Trophoblast cell (in vitro differentiated cells and primary cell): ENCODE measurements around the gene WRAP73.

Experiments used
- DNase-seq, 2 donors: peaks; one replicate each; pipeline ENCODE4 v3.0.0-alpha.2; 2016
- H2AFZ ChIP-seq: 2 replicates; pipeline ENCODE4 v1.6.1; 2013; ENCODE audit warnings: low read length, moderate library complexity, mild to moderate bottlenecking; ENCODE audit not compliant: insufficient read depth, poor library complexity
- H2AK5ac ChIP-seq: 2 replicates; pipeline ENCODE4 v1.6.1; 2013; ENCODE audit warnings: mild to moderate bottlenecking, low read length
- H2BK120ac ChIP-seq: 2 replicates; pipeline ENCODE4 v1.6.1; 2013; ENCODE audit warnings: low read length, mild to moderate bottlenecking, moderate library complexity; ENCODE audit not compliant: insufficient read depth, poor library complexity
- H2BK12ac ChIP-seq: 2 replicates; pipeline ENCODE4 v1.6.1; 2013; ENCODE audit warnings: mild to moderate bottlenecking, low read length, moderate library complexity
- H2BK5ac ChIP-seq: 2 replicates; pipeline ENCODE4 v1.6.1; 2013; ENCODE audit warnings: low read length, low read depth, moderate library complexity, mild to moderate bottlenecking; ENCODE audit not compliant: poor library complexity
- H3K14ac ChIP-seq: 2 replicates; pipeline ENCODE4 v1.6.1; 2013; ENCODE audit warnings: mild to moderate bottlenecking, low read length
- H3K18ac ChIP-seq: 2 replicates; pipeline ENCODE4 v1.6.1; 2013; ENCODE audit warnings: mild to moderate bottlenecking, low read length
- H3K23ac ChIP-seq: 2 replicates; pipeline ENCODE4 v1.6.1; 2013; ENCODE audit warnings: low read length
- H3K27ac ChIP-seq: 2 replicates; pipeline ENCODE4 v1.5.1; 2013; ENCODE audit warnings: low read depth, mild to moderate bottlenecking, inconsistent platforms, low read length, moderate library complexity
- H3K27me3 ChIP-seq: 2 replicates; pipeline ENCODE4 v1.6.1; 2013; ENCODE audit warnings: inconsistent platforms, mild to moderate bottlenecking, low read length, moderate library complexity; ENCODE audit not compliant: insufficient read depth
- H3K36me3 ChIP-seq, 2 experiments: 1 replicate in 1 of 2; 2 replicates in 1 of 2; pipeline ENCODE4 v1.6.1; 2013; ENCODE audit warnings: low read length in 2 of 2, mild to moderate bottlenecking in 2 of 2, moderate library complexity in 1 of 2; ENCODE audit not compliant: insufficient read depth in 2 of 2, control insufficient read depth in 1 of 2
- H3K4ac ChIP-seq: 2 replicates; pipeline ENCODE4 v1.6.1; 2013; ENCODE audit warnings: low read depth, mild to moderate bottlenecking, low read length, moderate library complexity
- H3K4me1 ChIP-seq, 2 experiments: 1 replicate in 1 of 2; 2 replicates in 1 of 2; pipeline ENCODE4 v1.6.1; 2013; ENCODE audit warnings: low read length in 2 of 2, mild to moderate bottlenecking in 2 of 2, moderate library complexity in 1 of 2; ENCODE audit not compliant: insufficient read depth in 2 of 2, control insufficient read depth in 1 of 2
- H3K4me2 ChIP-seq: 2 replicates; pipeline ENCODE4 v1.6.1; 2013; ENCODE audit warnings: inconsistent platforms, mild to moderate bottlenecking, low read length, moderate library complexity
- H3K4me3 ChIP-seq: 2 replicates; pipeline ENCODE4 v1.5.1; 2013; ENCODE audit warnings: mild to moderate bottlenecking, low read depth, low read length, inconsistent platforms
- H3K79me1 ChIP-seq: one replicate; pipeline ENCODE4 v1.6.1; 2013; ENCODE audit warnings: low read length
- H3K79me2 ChIP-seq: 2 replicates; pipeline ENCODE4 v1.6.1; 2013; ENCODE audit warnings: low read length, mild to moderate bottlenecking; ENCODE audit not compliant: control insufficient read depth, insufficient read depth, poor library complexity
- H3K9ac ChIP-seq: 2 replicates; pipeline ENCODE4 v1.6.1; 2013; ENCODE audit warnings: mild to moderate bottlenecking, low read length
- H3K9me3 ChIP-seq: 2 replicates; pipeline ENCODE4 v1.6.1; 2013; ENCODE audit warnings: low read depth, mild to moderate bottlenecking, control low read depth, inconsistent platforms, low read length; ENCODE audit not compliant: insufficient read depth
- H4K12ac ChIP-seq: 2 replicates; pipeline ENCODE4 v1.6.1; 2013; ENCODE audit warnings: low read depth, mild to moderate bottlenecking, low read length, moderate library complexity
- H4K8ac ChIP-seq: 2 replicates; pipeline ENCODE4 v1.6.1; 2013; ENCODE audit warnings: low read depth, mild to moderate bottlenecking, low read length, moderate library complexity
- H4K91ac ChIP-seq: one replicate; pipeline ENCODE4 v1.6.1; 2013; ENCODE audit warnings: low read depth, mild to moderate bottlenecking, low read length, moderate library complexity
- WGBS: extraction: QIAGEN DNeasy Blood & Tissue Kit; methylation state at CpG from one replicate; pipeline ENCODE4 v1.1.7; 2013; ENCODE audit warnings: missing lambda C conversion rate; ENCODE audit not compliant: insufficient read length, insufficient coverage; ENCODE audit errors: extremely low coverage; 5-methylcytosine and 5-hydroxymethylcytosine counted together

WRAP73 gene

DNA sequence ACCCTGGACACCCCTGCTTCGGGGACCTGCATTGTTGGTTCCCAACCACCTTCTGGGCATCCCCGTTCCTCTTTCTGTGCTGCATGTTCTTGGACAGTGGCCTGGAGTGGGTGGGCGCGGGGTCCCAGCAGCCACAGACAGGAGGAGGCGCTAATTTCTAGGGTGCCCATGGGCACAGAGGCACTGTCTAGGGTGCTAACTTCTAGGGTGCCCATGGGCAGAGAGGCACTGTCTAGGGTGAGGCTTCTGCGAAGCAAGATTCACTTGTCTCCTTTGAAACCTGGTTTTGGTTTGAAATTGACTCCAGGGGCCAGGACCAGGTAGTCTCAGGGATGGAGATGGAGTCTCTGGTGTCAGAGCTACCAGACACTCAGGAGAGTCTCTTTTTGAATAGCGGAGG lies 37.8 kb downstream of the WRAP73 start:
- WGBS: no CpG with 5 or more reads among the region's 7 CpGs
- H3K9ac ChIP-seq: no peak overlapping the region
- no peaks in the 10 kb centered on the region for H3K79me1 ChIP-seq
- H2BK120ac ChIP-seq: no peak overlapping the region
- no peak overlapping the region for H3K23ac ChIP-seq
- no peak overlapping the region for H4K12ac ChIP-seq
- no peak overlapping the region for H2AK5ac ChIP-seq
- DNase-seq: no peak
- H2BK5ac ChIP-seq: no peak overlapping the region
- no peak overlapping the region for H2BK12ac ChIP-seq
- H3K18ac ChIP-seq: no peak overlapping the region
- no peak overlapping the region for H3K27ac ChIP-seq
- no peaks in the 10 kb centered on the region for H3K79me2 ChIP-seq
- no peak overlapping the region for H4K8ac ChIP-seq
- H3K4me1 ChIP-seq: peaks cover 19% of the 10 kb centered on the region in 2 experiments
- no peak overlapping the region for H2AFZ ChIP-seq
- H3K4me2 ChIP-seq: no peak overlapping the region
- no peaks in the 10 kb centered on the region for H3K36me3 ChIP-seq
- no peak overlapping the region for H4K91ac ChIP-seq
- peaks cover 11% of the 10 kb centered on the region for H3K27me3 ChIP-seq
- no peak overlapping the region for H3K4ac ChIP-seq
- H3K14ac ChIP-seq: no peak overlapping the region
- no peaks in the 10 kb centered on the region for H3K9me3 ChIP-seq
- H3K4me3 ChIP-seq: no peak overlapping the region

DNA sequence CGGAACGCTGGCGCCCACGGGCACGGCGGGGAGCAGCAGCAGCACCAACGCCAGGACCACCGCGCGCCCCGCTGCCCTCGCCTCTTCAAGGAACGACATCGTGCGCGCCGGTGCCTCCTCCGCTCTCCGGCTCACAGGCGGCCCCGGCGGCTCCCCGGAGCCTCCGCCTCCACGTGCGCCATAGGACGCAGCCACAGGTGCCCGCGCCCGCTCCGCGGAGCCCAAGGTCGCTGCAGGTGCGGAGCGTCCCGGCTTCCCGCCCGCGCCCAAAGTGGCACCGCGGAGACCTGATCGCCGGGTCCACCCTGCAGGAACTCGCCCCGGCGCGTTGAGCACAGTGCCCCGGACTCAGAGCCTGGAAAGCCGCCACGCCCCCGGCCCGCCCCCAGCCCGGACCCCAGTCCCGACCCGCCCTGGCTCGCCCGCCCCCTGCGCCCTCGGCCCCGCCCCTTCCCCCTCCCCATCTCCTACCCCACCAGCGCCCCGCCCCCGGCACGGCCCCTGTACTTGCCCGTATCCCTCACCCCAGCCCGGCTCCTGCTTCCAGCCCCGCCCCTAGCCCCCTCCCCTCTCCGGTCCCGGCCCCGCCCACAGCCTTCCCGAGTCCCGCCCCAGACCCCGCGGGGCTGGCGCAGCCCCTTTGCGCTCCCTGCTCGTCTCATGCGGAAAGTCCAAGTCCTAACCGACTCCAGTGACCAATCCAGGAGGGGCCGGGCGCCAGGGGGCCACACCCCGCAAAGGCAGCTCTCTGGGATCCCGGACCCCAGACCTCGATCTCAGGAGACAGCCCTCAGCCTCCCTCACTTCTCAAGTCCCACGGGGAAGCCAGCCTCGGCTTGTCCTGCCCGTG lies 38.5 kb downstream of the WRAP73 start, which contains the start of gene MEGF6:
MEGF6 (minus strand) TSS at position 339 of the 850 bp plus-strand sequence; CDS start at position 99, 240 bp downstream.
- Histone ChIP-seq H3K27me3 (peaks cover 11% of the 10 kb centered on the region), H3K79me1 (no peaks in the 10 kb centered on the region), H2BK120ac (no peak within 1 kb of the TSS), H3K4me3 (peak within 1 kb of the TSS; percentile 39), H3K4me1 (peaks cover 19% of the 10 kb centered on the region in 2 experiments), H4K91ac (no peak within 1 kb of the TSS), H3K9me3 (no peaks in the 10 kb centered on the region), H3K4ac (no peak within 1 kb of the TSS), H3K27ac (no peak within 1 kb of the TSS), H3K36me3 (no peaks in the 10 kb centered on the region), H4K8ac (no peak within 1 kb of the TSS), H2AK5ac (peak within 1 kb of the TSS; percentile 12), H2BK5ac (no peak within 1 kb of the TSS), H2AFZ (peak within 1 kb of the TSS; percentile 53), H2BK12ac (peak within 1 kb of the TSS; percentile 14), H3K18ac (no peak within 1 kb of the TSS), H3K4me2 (peak within 1 kb of the TSS; percentile 77), H4K12ac (no peak within 1 kb of the TSS), H3K9ac (no peak within 1 kb of the TSS), H3K79me2 (no peaks in the 10 kb centered on the region), H3K23ac (no peak within 1 kb of the TSS), H3K14ac (no peak within 1 kb of the TSS)
- peak in 1 of 2 donors; percentile 17 for DNase-seq
- WGBS: no CpG with 5 or more reads among the region's 87 CpGs

DNA sequence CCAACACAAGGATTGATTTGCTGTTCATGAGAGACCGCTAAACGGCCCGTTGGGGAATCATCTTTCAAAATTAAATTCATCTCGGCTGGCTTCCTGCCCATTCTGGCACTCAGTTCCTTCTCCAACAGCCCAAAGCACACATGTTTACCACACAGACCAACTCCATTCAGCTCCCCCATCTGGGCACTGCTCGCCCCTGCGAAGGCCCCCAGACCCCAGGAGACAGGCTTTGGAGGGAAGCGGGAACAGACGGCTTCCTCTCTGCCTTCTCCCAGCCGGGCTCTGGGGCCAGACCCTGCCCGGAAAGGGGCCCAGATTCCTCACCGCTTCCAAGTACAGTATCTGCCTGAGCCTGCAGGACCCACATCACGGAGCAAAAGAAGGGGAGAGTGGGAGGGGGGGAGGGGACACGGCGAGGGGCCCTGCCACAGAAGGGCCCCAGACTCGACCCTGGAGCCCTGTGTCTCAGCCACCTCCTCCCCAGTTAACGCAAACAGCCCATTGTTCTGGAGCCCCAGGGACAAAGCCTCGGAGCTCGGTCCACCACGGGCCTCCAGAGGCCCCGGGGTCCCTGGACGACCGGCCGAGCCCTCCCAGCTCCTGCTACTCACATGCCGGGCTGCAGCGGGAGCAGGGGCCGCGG lies 39.3 kb downstream of the WRAP73 start:
- H3K14ac ChIP-seq: no peak overlapping the region
- no peak overlapping the region for H3K23ac ChIP-seq
- H3K9ac ChIP-seq: no peak overlapping the region
- no peak overlapping the region for H2BK12ac ChIP-seq
- no peak overlapping the region for H3K18ac ChIP-seq
- no peak overlapping the region for H2AK5ac ChIP-seq
- H3K4me2 ChIP-seq: peak overlapping the region; percentile 77
- H2BK120ac ChIP-seq: no peak overlapping the region
- WGBS: no CpG with 5 or more reads among the region's 27 CpGs
- H3K27me3 ChIP-seq: peaks cover 11% of the 10 kb centered on the region
- no peak for DNase-seq
- H3K4me3 ChIP-seq: peak overlapping the region; percentile 39
- H3K4me1 ChIP-seq: peaks cover 19% of the 10 kb centered on the region in 2 experiments
- H2AFZ ChIP-seq: no peak overlapping the region
- no peak overlapping the region for H3K27ac ChIP-seq
- no peak overlapping the region for H4K91ac ChIP-seq
- H3K79me1 ChIP-seq: no peaks in the 10 kb centered on the region
- H3K9me3 ChIP-seq: no peaks in the 10 kb centered on the region
- no peak overlapping the region for H2BK5ac ChIP-seq
- H3K4ac ChIP-seq: no peak overlapping the region
- no peak overlapping the region for H4K8ac ChIP-seq
- H3K79me2 ChIP-seq: no peaks in the 10 kb centered on the region
- no peak overlapping the region for H4K12ac ChIP-seq
- H3K36me3 ChIP-seq: no peaks in the 10 kb centered on the region

DNA sequence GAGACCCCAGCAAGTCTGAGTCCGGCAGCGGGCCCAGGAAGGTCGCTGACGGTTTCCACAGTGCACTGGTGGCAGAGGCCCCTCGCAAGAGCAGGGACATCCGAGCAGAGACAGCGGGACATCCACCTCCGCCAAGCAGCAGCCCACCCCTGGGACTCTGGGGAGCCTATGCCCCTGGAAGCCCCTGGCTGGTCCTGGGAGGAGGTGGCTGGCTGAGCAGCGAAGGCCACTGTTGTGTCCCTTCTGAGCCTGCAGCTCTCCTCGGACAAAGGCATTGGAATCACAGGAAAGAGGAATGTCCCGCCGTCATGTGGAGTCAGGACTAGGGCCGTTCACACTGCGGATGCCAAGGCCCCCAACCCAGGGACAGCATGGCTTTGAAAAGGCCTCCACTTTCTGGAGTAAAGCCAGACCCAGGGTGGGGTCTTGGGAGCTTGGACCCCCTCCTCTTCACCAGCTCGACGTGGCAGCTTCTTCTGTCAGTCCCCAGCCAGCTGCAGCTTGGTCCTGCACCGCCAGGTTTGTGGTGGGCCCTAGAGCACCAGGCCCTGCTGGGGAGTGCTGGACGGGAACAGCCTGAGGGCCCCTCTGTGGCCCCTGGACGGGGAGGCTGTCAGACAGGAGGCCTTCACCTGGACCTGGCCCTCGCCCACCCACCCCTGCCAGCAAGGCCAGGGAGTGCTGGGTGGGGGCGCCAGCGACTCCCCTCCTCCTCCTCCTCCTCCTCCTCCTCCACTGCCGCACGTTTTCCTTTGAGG lies 40.0 kb downstream of the WRAP73 start:
- no peak overlapping the region for H2BK12ac ChIP-seq
- H3K14ac ChIP-seq: no peak overlapping the region
- H4K12ac ChIP-seq: no peak overlapping the region
- no peaks in the 10 kb centered on the region for H3K79me1 ChIP-seq
- peaks cover 19% of the 10 kb centered on the region in 2 experiments for H3K4me1 ChIP-seq
- no peak overlapping the region for H4K91ac ChIP-seq
- DNase-seq: no peak
- no peak overlapping the region for H3K27ac ChIP-seq
- no peak overlapping the region for H3K4me3 ChIP-seq
- H3K9ac ChIP-seq: no peak overlapping the region
- WGBS: no CpG with 5 or more reads among the region's 24 CpGs
- no peak overlapping the region for H3K23ac ChIP-seq
- peaks cover 11% of the 10 kb centered on the region for H3K27me3 ChIP-seq
- H3K79me2 ChIP-seq: no peaks in the 10 kb centered on the region
- no peak overlapping the region for H2BK5ac ChIP-seq
- H3K36me3 ChIP-seq: no peaks in the 10 kb centered on the region
- no peak overlapping the region for H3K4ac ChIP-seq
- no peak overlapping the region for H4K8ac ChIP-seq
- peaks cover 2% of the 10 kb centered on the region for H3K9me3 ChIP-seq
- no peak overlapping the region for H2AK5ac ChIP-seq
- no peak overlapping the region for H2BK120ac ChIP-seq
- no peak overlapping the region for H3K4me2 ChIP-seq
- H3K18ac ChIP-seq: no peak overlapping the region
- no peak overlapping the region for H2AFZ ChIP-seq
